WTC11 (cell line): ENCODE results near the gene CELSR1. TPM values are rescaled to one million over a fixed set of nuclear protein-coding genes. Genes with fewer than 3 reads are reported as not detected.

Source experiments
- ATAC-seq: fragments of 200-7000 bp; cut with Tn5 transposase; 2 replicates; pipeline ENCODE4 v1.10.0; 2021; ENCODE audit warnings: mild to moderate bottlenecking, moderate library complexity
- CTCF ChIA-PET: fragments of 300-600 bp; sonication (Branson Sonifier 250); formaldehyde crosslinking; loops from one replicate; lab custom pipeline; 2021; ENCODE audit warnings: antibody characterized with exemption; lab: Charles Lee
- POLR2A ChIA-PET: fragments of 350-600 bp; sonication (Branson Sonifier 250); formaldehyde crosslinking; loops from one replicate; lab custom pipeline; 2021; ENCODE audit warnings: antibody characterized with exemption; lab: Charles Lee
- DNase-seq: peaks from one replicate; pipeline ENCODE4 v3.0.0; 2021; ENCODE audit warnings: low spot score
- H3K27ac Mint-ChIP-seq: 2 replicates; pipeline ENCODE4 v1.8.0; 2021; ENCODE audit warnings: mixed read lengths
- H3K27me3 Mint-ChIP-seq: 2 replicates; pipeline ENCODE4 v1.8.0; 2021; ENCODE audit warnings: low read depth, mild to moderate bottlenecking, moderate library complexity, mixed read lengths
- H3K36me3 Mint-ChIP-seq: 2 replicates; pipeline ENCODE4 v1.8.0; 2021; ENCODE audit warnings: mixed read lengths
- H3K4me1 Mint-ChIP-seq: 2 replicates; pipeline ENCODE4 v1.8.0; 2022; ENCODE audit warnings: mixed read lengths
- H3K4me3 Mint-ChIP-seq: 2 replicates; pipeline ENCODE4 v1.8.0; 2021; ENCODE audit warnings: mild to moderate bottlenecking, moderate library complexity, mixed read lengths
- H3K9me3 Mint-ChIP-seq: 2 replicates; pipeline ENCODE4 v1.8.0; 2021; ENCODE audit warnings: mixed read lengths
- ATF2 ChIP-seq: sonication (generic); formaldehyde crosslinking; IDR thresholded peaks from 2 replicates; pipeline ENCODE4 v1.8.1; 2022; ENCODE audit warnings: low read depth, missing genetic modification reagents, borderline replicate concordance
- ATF6 ChIP-seq: sonication (generic); formaldehyde crosslinking; IDR thresholded peaks from 2 replicates; pipeline ENCODE4 v1.8.1; 2023; ENCODE audit warnings: mild to moderate bottlenecking, missing genetic modification reagents
- FOXP1 ChIP-seq: sonication (generic); formaldehyde crosslinking; IDR thresholded peaks from 2 replicates; pipeline ENCODE4 v1.8.0; 2022; ENCODE audit warnings: missing genetic modification reagents, mild to moderate bottlenecking, moderate library complexity, borderline replicate concordance
- GABPB1 ChIP-seq: sonication (generic); formaldehyde crosslinking; IDR thresholded peaks from 2 replicates; pipeline ENCODE4 v1.8.1; 2023; ENCODE audit warnings: mild to moderate bottlenecking, missing genetic modification reagents
- GTF2I ChIP-seq: fragments of 250-450 bp; sonication (Bioruptor Pico); conservative IDR thresholded peaks from 2 replicates; pipeline ENCODE4 v1.4.0; 2021; ENCODE audit warnings: mild to moderate bottlenecking
- MLX ChIP-seq: sonication (generic); formaldehyde crosslinking; IDR thresholded peaks from 2 replicates; pipeline ENCODE4 v1.8.1; 2023; ENCODE audit warnings: mild to moderate bottlenecking, missing genetic modification reagents, moderate library complexity
- MXD4 ChIP-seq: fragments of 250-450 bp; sonication (Bioruptor Pico); IDR thresholded peaks from 2 replicates; pipeline ENCODE4 v1.8.0; 2021; ENCODE audit warnings: mild to moderate bottlenecking, moderate library complexity, borderline replicate concordance
- NFATC4 ChIP-seq: fragments of 250-450 bp; sonication (Bioruptor Pico); IDR thresholded peaks from 2 replicates; pipeline ENCODE4 v1.9.0; 2021; ENCODE audit warnings: mild to moderate bottlenecking
- NFE2L1 ChIP-seq: sonication (generic); formaldehyde crosslinking; IDR thresholded peaks from 2 replicates; pipeline ENCODE4 v1.8.1; 2023; ENCODE audit warnings: missing genetic modification reagents
- NFYB ChIP-seq: sonication (generic); formaldehyde crosslinking; conservative IDR thresholded peaks from 2 replicates; pipeline ENCODE4 v1.8.0; 2022; ENCODE audit warnings: low read depth, missing genetic modification reagents
- NR3C1 ChIP-seq: sonication (generic); formaldehyde crosslinking; conservative IDR thresholded peaks from 2 replicates; pipeline ENCODE4 v1.8.1; 2023; ENCODE audit warnings: low read depth, mild to moderate bottlenecking, missing genetic modification reagents
- PRDM15 ChIP-seq: sonication (generic); formaldehyde crosslinking; IDR thresholded peaks from 2 replicates; pipeline ENCODE4 v1.8.0; 2022; ENCODE audit warnings: missing genetic modification reagents
- PRRX2 ChIP-seq: fragments of 250-450 bp; sonication (Bioruptor Pico); IDR thresholded peaks from 2 replicates; pipeline ENCODE4 v1.8.0; 2021; ENCODE audit warnings: mild to moderate bottlenecking
- SMAD3 ChIP-seq: sonication (generic); formaldehyde crosslinking; IDR thresholded peaks from 2 replicates; pipeline ENCODE4 v1.8.0; 2022; ENCODE audit warnings: missing genetic modification reagents, mild to moderate bottlenecking, borderline replicate concordance
- SMAD4 ChIP-seq: sonication (generic); formaldehyde crosslinking; IDR thresholded peaks from 2 replicates; pipeline ENCODE4 v1.8.0; 2022; ENCODE audit warnings: mild to moderate bottlenecking, missing genetic modification reagents
- SP1 ChIP-seq: sonication (generic); formaldehyde crosslinking; conservative IDR thresholded peaks from 2 replicates; pipeline ENCODE4 v1.8.1; 2022; ENCODE audit warnings: missing genetic modification reagents
- TCF7 ChIP-seq: sonication (generic); formaldehyde crosslinking; IDR thresholded peaks from 2 replicates; pipeline ENCODE4 v1.8.0; 2022; ENCODE audit warnings: mild to moderate bottlenecking, low read depth, missing genetic modification reagents, moderate library complexity
- USF2 ChIP-seq: sonication (generic); formaldehyde crosslinking; IDR thresholded peaks from 2 replicates; pipeline ENCODE4 v1.8.1; 2023; ENCODE audit warnings: mild to moderate bottlenecking, missing genetic modification reagents, moderate library complexity
- ZNF138 ChIP-seq: sonication (generic); formaldehyde crosslinking; conservative IDR thresholded peaks from 2 replicates; pipeline ENCODE4 v1.8.1; 2022; ENCODE audit warnings: mild to moderate bottlenecking, moderate library complexity, missing genetic modification reagents
- ZNF263 ChIP-seq: sonication (generic); formaldehyde crosslinking; IDR thresholded peaks from 2 replicates; pipeline ENCODE4 v1.8.1; 2022; ENCODE audit warnings: low read depth, mild to moderate bottlenecking, moderate library complexity, missing genetic modification reagents
- ZNF423 ChIP-seq: fragments of 250-450 bp; sonication (Bioruptor Pico); IDR thresholded peaks from 2 replicates; pipeline ENCODE4 v2.1.2; 2022; ENCODE audit warnings: mild to moderate bottlenecking, moderate library complexity
- total RNA-seq: library from RNA; stranded (reverse); gene quantifications from 3 replicates; pipeline ENCODE4 v1.2.3, GENCODE V29; 2021

The CELSR1 gene
- total RNA-seq, 1 experiment from 2014 or later: 16.8 TPM

GRCh38 chr22:46351131-46351735, 186.2 kb downstream of the CELSR1 start:
- no peak overlapping the region for H3K27ac Mint-ChIP-seq
- DNase-seq: no peak
- CTCF ChIA-PET: no interaction called here
- H3K36me3 Mint-ChIP-seq: peaks cover 65% of the 10 kb centered on the region
- no peaks in the 10 kb centered on the region for H3K4me1 Mint-ChIP-seq
- ATAC-seq: no peak
- H3K27me3 Mint-ChIP-seq: no peaks in the 10 kb centered on the region
- H3K9me3 Mint-ChIP-seq: no peaks in the 10 kb centered on the region
- POLR2A ChIA-PET: no interaction called here
- no peak overlapping the region for H3K4me3 Mint-ChIP-seq
- no peak for TF ChIP-seq ATF6 (CRISPR knock-in tag)
- TF ChIP-seq SP1 (CRISPR knock-in tag): no peak
- no peak for TF ChIP-seq ZNF263 (CRISPR knock-in tag)
- TF ChIP-seq USF2 (CRISPR knock-in tag): no peak
- no peak for TF ChIP-seq SMAD4
- no peak for TF ChIP-seq ZNF423

- no peak for TF ChIP-seq ZNF138
- TF ChIP-seq FOXP1 (CRISPR knock-in tag): no peak
- TF ChIP-seq SMAD3 (CRISPR knock-in tag): no peak
- no peak for TF ChIP-seq GTF2I
- no peak for TF ChIP-seq NR3C1
- TF ChIP-seq TCF7 (CRISPR knock-in tag): no peak
- TF ChIP-seq NFATC4: no peak
- no peak for TF ChIP-seq NFYB
- no peak for TF ChIP-seq MXD4 (CRISPR knock-in tag)
- TF ChIP-seq USF2 (CRISPR knock-in tag): no peak
- TF ChIP-seq NFE2L1 (CRISPR knock-in tag): no peak
- no peak for TF ChIP-seq MLX (CRISPR knock-in tag)
- TF ChIP-seq ZNF423: no peak
- no peak for TF ChIP-seq GABPB1
- no peak for TF ChIP-seq PRRX2 (CRISPR knock-in tag)
- TF ChIP-seq ATF2 (CRISPR knock-in tag): no peak
- TF ChIP-seq PRDM15: no peak
- TF ChIP-seq, all 79 proteins: peak for 0
- Mint-ChIP-seq H3K27me3 (no peaks in the 10 kb centered on the region), H3K4me3 (no peak overlapping the region), H3K4me1 (no peaks in the 10 kb centered on the region), H3K9me3 (no peaks in the 10 kb centered on the region), H3K36me3 (peaks cover 71% of the 10 kb centered on the region), H3K27ac (no peak overlapping the region)
- POLR2A ChIA-PET: no interaction called here
- DNase-seq (no peak), ATAC-seq (no peak)
- CTCF ChIA-PET: no interaction called here
Measured at GRCh38 chr22:46350646-46351045, 186.8 kb downstream of the CELSR1 start.
